HG02870 (cell line): ENCODE measurements around the gene TEK.

Source experiments
- ATAC-seq: cut with Tn5 transposase; IDR thresholded peaks from one replicate; pipeline ENCODE4 v1.9.1; 2021; ENCODE audit warnings: mild to moderate bottlenecking, moderate library complexity; ENCODE audit not compliant: unreplicated experiment

Gene TEK

DNA sequence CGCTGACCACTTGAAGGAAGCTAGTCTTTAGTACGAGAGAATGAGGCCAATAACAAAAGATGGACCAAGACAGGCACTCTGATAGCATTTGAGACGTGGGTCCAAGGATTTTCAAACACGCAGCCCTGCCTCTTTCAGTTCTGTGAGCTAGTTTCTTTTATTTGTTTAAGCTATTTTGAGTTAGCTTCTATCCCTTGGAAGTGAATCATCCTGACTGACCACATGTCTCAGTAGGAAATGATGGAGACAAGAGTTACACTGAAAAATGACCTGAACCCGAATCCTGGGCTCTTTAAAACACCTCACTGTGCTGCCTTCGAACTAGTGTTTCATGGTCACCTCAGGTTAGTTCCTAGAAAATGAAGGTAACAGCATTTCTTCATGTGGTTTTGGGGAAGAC lies 9.9 kb downstream of the TEK start:
- ATAC-seq: no peak

DNA sequence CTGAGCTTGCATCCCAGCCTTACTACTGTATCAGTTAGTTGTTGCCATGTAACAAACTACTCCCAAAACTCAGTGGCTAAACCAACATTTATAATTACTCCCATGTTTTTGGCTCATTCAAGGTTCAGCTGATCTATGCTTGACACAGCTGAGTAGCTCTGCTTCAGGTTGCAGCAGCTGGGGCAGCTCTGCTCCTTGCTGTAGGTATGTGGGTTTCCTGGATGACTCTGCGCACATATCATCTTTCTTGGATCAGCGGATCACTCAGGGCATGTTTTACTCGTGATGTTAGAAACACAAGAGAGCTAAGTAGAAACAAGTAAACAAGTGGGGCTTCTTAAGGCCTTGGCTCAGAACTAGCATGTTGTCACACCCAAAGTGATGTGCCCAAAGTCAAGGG lies 15.1 kb downstream of the TEK start:
- ATAC-seq: no peak

DNA sequence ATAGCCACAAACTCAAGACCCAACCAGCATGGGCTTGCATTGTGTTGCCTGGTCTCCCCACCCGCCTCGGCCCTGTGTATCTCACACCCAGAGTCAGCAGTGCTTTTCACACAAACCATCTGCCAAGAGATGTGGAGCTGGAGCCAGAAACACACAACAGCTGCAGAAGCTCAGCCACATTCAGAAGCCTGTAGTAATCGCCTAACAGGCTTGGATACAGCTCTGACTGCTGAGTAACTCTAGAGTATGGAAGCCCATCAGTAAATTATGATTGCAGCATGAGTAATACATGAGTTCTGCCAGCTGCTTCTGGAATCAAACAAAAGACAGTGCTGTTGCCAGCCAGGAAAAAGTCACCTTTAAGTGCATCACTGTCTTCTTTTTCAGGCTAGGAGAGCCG lies 16.0 kb downstream of the TEK start:
- no peak for ATAC-seq

DNA sequence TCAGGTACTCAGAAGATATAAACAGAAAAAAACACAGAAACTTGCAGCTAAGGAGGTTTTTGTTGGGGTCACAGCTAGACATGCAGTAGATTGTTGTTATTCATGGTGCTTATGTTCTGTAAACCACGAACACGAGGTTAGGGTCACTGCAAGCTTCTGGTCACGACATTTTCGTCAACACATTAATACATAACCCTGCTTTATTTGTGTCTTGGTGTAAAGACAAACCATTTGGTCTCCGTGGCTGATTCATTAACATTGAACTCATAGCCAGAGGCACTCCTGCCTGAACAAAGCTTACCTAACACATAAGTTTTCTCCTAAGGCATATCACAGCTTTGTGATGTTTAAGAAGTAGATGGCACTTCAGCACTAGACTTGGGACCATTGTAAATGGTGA lies 16.9 kb downstream of the TEK start:
- no peak for ATAC-seq

DNA sequence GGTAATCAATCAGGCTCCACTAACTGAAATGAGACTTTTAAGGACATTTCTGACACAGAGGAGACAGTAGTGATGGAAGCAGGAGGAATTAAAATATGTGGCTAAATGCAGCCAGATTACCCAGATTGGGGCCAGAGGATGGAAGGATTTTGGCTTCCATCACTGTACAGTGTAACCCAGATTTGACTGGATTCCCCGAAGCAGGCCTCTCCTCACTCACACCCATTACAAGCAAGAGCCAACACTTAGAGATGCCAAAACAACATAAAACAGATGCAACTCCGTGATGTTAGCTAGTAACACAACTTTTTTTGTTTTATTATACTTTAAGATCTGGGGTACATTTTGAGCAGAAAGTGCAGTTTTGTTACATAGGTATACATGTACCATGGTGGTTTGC lies 17.6 kb downstream of the TEK start:
- no peak for ATAC-seq

DNA sequence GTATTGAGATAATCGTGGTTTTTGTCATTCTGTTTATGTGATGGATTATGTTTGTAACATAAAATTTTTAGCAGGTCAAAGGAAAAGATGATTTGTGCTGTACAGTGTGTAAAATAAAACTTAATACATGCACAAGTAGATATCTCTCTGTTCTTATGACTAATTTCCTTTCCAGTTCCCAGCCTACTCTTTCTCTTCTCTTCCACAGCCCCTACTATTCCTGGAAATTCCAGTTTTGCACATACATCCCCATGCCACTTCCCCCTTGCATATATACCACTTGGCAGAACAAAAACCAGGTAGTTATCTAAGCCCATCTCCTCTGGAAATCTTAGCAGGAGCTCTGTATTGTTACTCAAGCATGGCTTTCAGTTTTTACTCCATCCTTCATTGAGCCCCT lies 20.2 kb downstream of the TEK start:
- no peak for ATAC-seq

DNA sequence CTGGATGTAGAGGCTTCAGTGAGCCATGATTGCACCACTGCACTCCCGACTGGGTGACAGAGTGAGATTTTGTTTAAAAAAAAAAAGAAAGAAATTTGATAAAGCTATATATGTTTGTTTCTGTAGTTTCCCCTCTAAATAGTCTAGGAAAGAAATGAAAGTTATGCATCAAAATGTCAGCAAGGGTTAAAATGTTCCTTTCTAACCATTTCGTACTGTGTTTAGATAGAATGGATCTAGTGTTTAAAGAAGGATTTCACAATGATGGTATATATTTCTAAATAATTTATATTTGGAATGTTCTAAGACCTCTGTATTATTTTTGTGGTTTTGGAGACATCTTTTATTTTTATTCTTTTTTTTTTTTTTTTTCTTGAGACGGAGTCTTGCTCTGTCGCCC lies 22.7 kb downstream of the TEK start:
- no peak for ATAC-seq

DNA sequence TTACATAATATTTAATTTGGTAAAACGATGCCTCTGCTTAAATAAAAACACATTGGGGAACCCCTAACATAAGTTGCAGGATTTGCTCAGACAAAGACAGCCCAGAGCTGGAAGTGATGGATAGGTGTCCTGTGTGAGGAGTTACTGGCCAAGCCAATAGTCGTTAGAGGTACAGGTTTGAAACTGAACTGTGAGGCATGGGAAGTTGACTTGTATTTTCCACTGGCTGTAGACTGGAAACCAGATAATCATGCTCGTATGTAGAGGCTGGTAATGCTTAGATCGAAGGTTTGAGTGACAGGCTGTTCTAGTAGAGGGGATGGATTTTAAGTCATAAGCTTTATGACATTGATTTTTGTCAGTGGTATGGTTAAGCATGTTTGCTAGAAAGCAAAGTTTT lies 24.8 kb downstream of the TEK start:
- ATAC-seq: no peak

DNA sequence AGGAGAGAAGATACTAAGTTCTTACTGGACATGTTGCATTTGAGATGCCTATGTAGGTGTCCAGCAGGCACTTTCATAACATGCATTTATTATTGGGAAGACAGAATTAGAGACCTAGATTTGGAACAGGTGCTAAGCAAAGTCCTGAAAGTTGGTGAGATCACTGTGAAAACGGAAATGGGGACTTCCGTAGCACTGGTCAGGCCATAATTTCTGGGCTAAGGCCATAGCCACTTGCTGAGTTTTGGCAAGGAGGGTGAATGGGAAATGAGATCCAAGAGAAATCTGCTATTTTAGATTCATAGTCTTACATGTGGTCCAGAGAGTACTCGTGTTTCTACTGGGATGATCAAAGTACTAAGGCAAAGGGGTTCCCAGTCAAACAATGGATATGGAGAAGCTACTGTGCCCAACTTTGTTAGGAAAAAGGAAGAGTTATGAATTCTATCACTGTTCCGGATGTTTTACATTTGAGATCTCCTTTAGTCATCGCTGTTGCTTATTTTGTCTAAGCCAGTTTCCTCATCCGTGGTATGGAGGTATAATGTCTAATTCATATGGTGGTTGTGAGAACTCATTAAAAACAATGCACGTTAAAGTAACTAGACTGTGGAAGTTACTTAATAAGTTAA lies 33.4 kb downstream of the TEK start:
- no peak for ATAC-seq

DNA sequence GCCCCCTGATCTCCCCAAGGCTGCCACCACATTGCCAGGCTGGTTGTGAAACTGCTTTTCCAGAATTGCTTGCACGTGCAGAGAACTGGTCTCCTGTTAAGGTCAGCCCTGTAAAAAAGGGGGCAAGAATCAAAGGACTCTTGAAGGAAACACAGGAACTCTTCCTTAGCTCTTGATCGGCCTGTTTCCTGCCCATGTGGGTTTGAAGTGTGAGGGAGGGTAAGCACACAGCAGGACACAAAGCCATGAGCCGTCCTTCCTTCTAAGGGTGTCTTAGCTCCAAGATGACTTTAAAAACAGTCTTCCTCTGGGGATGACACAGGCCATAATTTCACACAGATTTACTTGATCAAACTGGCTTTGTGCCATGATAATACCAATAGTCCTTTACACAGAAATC lies 36.1 kb downstream of the TEK start:
- ATAC-seq: no peak

DNA sequence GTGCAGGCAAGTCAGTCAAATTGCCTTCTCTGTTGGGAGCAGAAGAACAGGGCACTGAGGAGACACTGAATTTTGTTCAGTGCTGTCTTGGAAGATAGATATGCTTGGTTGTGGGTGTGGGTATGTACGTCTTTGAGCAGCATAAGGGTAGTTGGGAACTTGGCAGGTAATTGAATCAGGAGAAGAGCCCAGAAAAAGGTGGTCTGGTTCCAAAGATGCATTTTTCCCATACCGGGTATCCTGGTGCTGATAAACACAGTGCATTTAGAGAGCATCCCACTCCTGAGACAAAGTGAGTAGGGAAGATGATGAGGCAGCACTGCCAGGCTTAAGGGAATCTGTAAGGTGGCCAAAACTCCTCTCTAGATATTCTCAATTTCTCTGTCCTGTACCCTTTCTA lies 40.6 kb downstream of the TEK start:
- no peak for ATAC-seq

DNA sequence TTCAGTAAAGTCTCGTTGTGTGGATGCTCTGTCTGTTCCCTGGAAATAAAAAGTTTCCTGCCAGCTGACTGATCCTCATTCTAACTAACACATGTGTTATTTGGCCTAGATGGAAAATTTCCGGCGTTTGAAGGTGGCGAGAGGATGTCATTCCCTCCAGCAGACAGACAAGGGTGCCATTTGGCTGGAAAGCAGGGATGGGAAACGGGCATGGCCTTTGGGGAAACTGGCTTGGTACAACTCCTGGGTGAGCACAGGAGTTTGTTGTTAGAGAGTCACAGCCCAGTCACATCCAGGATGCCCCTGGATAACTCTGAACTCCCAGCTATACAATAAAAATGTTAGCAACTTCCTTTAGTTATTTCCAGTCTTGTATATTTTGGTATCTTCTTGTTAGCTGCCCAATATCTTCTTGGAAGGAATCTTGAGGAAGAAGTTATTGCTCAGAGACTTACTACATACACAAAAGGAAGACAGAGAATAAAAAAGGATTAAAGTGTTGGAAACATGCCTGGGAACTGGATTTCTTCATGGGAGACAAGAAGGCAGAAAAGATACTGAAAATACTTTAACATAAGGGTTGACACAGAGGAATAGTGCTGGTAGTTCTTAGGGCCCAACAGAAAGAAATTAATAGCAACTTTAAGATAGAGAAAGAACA lies 41.9 kb downstream of the TEK start:
- no peak for ATAC-seq

DNA sequence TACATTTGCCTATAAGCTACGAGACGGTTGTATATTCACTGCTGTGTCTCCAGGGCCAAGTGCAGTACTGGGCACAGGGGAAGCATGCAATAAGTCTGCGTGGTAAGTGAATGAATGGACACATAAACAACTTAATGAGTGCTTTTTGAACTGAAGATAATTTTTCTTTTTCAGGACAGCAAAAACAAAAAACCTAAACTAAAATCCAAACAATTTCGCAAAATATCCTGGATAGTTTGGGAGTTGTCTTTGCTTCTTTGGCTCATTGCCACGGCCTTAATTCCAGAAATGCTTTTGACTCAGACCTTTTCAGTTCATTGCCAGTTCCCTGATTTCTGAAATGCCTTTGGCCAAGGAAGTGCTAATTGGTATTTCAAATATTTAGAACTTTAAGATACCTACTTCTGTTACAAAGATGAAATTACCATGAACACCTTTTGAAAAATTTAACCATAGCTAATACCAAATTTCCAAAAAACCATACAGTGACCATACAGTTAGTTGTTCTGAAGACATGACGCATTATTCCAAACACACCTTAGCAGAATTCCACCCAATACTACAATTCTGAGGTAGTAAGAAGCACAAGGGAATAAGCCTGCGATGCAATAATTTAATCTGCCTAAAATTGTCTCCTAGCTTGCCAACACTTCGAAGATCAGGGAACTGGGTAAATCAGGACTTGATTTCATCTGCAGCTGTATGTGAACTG lies 42.8 kb downstream of the TEK start:
- ATAC-seq: no peak

DNA sequence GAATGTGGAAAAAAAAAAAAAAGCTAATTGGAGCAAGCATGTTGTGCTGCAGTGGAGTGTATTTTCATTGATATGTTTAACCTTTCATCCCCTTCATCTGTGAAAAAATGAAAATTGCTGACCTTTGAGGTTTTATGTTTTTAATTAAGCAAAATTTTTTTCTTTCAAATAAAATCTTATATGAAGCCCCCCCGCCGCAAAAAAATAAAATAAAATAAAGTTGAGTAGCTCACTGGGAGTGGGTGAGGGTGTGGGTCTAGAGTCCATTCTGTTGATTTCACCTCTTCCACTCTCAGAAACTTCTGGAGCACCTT lies 43.3 kb downstream of the TEK start:
- ATAC-seq: no peak

DNA sequence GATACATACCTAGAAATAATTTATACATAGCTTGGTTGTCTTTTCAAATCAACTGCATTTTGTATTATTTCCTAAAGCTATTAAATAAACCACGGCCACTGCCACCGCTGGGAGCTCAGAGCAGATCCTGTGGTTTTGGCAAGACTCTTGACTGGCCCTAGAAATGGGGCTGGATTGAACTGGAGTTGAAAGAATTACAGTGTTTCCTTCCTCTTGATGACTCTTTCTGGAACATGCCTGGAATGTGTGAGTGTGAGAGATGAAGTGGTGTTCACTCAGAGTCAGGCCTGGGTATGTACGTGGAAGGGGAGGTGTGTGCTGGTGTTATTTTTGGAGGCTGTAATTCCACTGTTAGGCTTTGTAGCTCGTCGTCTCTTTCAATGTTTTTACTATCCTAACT lies 45.9 kb downstream of the TEK start:
- no peak for ATAC-seq

DNA sequence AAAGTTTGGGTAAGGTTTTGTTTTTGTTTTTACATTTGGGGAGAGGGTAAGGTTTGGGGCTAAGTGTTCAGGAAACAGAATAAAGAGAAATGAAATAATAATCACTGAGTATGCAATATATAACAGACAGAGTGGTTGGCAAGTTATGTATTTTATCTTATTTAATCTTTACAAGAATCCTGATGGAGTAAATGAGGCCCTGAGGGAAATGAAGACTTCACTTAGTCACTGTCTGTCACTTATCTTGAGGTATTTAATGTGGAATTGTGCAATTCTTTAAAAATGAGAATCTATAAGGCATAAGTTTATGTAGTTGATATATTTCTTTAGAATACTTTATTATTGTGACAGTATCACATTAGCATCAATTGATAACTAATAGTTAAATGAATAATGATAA lies 48.1 kb downstream of the TEK start:
- no peak for ATAC-seq

DNA sequence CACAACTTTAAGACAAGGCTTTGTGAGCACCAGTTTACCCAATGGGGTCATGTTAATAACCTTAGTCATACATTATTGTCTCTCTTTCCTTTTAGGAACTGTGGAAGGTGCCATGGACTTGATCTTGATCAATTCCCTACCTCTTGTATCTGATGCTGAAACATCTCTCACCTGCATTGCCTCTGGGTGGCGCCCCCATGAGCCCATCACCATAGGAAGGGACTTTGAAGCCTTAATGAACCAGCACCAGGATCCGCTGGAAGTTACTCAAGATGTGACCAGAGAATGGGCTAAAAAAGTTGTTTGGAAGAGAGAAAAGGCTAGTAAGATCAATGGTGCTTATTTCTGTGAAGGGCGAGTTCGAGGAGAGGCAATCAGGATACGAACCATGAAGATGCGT lies 48.7 kb downstream of the TEK start:
- no peak for ATAC-seq

DNA sequence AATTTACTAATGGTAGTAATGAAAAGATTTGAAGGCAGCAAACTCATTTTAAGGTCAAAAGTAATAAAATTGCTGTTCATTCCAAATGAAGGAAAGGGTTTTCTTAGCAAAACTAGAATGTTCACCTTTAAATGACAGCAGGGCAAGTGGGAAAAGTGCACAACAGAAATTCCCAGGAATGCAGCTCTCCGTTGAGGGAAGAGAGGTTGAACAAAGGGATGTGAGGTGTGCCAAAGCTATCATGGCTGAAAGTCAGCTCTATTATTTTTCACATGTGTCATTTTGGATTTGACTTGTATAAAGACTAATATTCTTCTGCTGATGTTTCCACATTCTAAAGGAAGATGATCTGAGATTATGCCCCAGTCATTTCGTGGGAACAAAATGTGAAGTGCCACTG lies 51.6 kb downstream of the TEK start:
- ATAC-seq: no peak

DNA sequence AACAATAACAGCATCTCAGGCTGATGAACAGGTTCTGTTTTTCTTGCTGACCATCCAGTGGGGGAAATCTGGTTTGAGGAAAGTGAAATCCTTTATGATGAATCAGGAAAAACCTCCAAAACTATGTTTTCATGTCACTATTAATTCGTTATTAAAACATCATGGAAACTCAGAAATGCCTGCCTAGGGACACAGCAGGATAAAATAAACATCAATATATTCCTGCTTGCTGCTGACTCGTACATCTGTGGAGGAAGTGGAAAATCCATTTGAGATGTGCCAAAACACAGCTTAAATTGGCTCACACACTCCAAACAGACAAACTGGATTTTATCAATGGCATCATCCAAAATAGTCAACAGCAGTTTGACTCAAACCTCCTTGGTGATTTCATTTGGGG lies 53.0 kb downstream of the TEK start:
- ATAC-seq: no peak

DNA sequence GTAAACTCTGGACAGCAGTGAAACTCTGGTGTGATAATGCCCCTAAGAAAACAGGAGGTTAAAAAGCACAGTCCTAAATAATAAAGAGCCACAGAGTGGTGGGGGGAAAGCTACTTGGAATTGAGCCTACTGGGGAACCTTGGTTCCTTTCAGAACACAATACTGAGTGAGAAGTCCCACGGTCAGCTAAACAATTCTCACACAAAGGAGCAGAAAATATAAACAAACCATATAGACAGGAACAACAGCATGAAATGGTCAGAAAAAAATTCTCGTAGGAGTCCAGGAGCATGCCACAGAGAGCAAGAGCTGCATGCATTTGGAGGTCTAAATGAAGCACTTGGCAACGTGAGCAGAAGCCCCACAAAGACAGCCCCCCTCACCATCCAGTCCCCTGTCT lies 56.0 kb downstream of the TEK start:
- ATAC-seq: no peak

DNA sequence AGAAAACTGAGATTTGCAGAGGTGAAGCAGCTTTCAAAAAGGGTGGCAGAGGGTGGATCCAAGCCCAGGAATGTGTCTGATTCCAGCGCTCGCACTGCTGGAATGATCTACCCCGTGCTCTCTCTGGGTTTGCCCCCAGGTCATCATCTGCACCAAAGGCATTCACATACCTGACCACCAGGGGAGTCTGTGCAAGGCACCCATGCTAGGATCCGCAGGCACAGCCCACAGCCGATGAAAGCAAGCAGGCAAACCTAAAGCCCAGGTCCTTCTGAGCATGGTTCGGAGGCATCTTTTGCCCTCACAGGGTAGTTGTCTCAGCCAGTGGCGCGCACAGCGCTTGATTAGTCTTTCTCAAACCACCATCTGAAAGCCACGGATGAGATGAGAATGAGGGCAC lies 56.6 kb downstream of the TEK start:
- no peak for ATAC-seq

DNA sequence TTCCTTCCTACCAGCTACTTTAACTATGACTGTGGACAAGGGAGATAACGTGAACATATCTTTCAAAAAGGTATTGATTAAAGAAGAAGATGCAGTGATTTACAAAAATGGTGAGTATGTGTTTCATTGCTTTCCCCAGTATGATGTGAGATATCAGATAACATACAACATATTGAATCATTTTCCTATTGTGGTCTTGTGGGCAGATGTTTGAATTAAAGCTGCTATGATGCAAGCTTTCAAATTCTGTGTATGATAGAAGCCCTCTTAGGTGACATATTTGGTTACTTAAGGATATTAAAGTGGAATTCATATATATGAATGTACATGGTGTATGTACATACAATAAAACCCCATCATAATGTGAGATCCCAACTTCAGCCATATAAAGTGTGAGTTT lies 59.5 kb downstream of the TEK start:
- no peak for ATAC-seq

DNA sequence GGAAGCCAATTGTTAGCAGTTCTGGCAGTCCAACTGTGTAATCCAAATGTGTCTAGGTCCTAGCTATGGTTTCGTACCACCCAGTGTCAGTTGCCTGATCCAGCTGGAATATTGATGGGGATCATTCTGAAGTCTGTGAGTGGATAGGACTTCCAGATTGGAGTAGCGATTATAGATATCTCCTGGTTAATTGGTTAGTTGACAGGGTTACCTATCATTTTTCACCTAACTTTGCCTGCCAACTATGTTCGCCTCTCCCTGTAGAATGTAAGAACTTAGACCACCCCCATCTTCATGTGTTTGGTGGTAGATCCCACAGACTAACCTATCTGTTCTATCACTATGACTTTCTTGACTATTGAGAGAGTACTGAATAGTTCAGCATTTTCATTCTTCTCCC lies 59.9 kb downstream of the TEK start:
- ATAC-seq: no peak
